ENCODE results near the gene N4BP3.
A peak's percentile ranks its signal among the peaks of the same experiment; 100 is the strongest.
"Not testable (repeated sequence)": the region's sequence is repeated elsewhere in the genome, so short reads cannot be mapped to it uniquely, and the experiment has no call there.

N4BP3 gene

DNA sequence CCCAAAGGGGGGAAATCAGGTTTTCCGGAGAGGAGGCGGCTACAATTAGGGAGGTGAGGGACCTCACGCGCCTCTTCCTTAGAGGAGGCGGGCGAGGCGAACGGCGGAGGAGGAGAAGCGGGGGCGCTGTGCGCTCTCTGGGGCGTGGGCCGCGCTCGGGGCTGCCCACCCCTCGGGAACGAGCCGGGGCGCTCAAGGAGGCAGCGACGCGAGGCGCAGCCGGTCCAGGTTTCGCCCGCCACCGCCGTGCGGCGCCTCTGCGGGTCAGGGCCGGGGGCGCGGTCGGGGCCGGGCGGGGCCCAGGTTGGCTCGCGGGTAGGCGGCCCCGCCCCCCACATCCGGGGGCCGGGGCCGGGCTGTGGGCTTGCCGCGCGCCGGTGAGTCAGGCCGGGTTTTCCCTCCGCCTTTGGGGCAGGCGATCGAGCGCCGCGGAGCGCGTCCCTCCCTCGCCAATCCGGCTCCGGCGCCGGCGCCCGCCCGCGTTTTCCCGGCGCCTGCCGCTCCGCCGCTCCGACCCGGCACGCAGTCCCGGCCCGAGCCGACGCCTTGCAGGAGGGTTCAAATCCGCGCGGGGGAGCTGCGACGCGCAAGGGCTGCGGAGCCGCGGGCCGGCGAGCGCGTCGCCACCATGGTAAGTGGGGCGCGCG lies at the start of gene N4BP3:
Gene N4BP3, plus strand, starts transcription at position 392 of the 647 bp plus-strand sequence. CDS start 6,052 bp downstream, outside the sequence.
- H3K36me3 Mint-ChIP-seq (ENCODE audit: insufficient read depth): peaks cover 22% of the 10 kb centered on the region
- H3K4me1 Mint-ChIP-seq: peaks cover 35% of the 10 kb centered on the region
- peak within 1 kb of the TSS; percentile 90 for H3K27ac Mint-ChIP-seq (ENCODE audit: low read depth)
- peak; percentile 20 for ATAC-seq (replicated peaks; ENCODE audit: extremely low read depth, poor library complexity, severe bottlenecking)
- peak; percentile 65 to 73 for DNase-seq (ENCODE audit: low spot score in 2 of 2)
- no peaks in the 10 kb centered on the region for H3K9me3 Mint-ChIP-seq
- H3K27me3 Mint-ChIP-seq: no peaks in the 10 kb centered on the region
- H3K4me3 Mint-ChIP-seq: peak within 1 kb of the TSS; percentile 92

GRCh38 chr5:178067755-178068154 lies 45.6 kb upstream of the N4BP3 start:
- H3K4me3 Mint-ChIP-seq: no peak overlapping the region
- H3K27ac Mint-ChIP-seq (ENCODE audit: low read depth): no peak overlapping the region
- ATAC-seq (replicated peaks; ENCODE audit: extremely low read depth, poor library complexity, severe bottlenecking): no peak

GRCh38 chr5:178068293-178068692 lies 45.0 kb upstream of the N4BP3 start:
- Mint-ChIP-seq H3K4me3 (no peak overlapping the region), H3K36me3 (ENCODE audit: insufficient read depth) (no peaks in the 10 kb centered on the region), H3K27ac (ENCODE audit: low read depth) (no peak overlapping the region), H3K27me3 (peaks cover 13% of the 10 kb centered on the region), H3K9me3 (no peaks in the 10 kb centered on the region), H3K4me1 (no peaks in the 10 kb centered on the region)
- DNase-seq (ENCODE audit: low spot score in 2 of 2): no peak
- ATAC-seq (replicated peaks; ENCODE audit: extremely low read depth, poor library complexity, severe bottlenecking): no peak

More at GRCh38 chr5:178067755-178068154, 45.6 kb upstream of the N4BP3 start:
- H3K9me3 Mint-ChIP-seq: no peaks in the 10 kb centered on the region
- no peak for DNase-seq (ENCODE audit: low spot score in 2 of 2)
- H3K36me3 Mint-ChIP-seq (ENCODE audit: insufficient read depth): no peaks in the 10 kb centered on the region
- H3K27me3 Mint-ChIP-seq: peaks cover 13% of the 10 kb centered on the region
- H3K4me1 Mint-ChIP-seq: no peaks in the 10 kb centered on the region

DNA sequence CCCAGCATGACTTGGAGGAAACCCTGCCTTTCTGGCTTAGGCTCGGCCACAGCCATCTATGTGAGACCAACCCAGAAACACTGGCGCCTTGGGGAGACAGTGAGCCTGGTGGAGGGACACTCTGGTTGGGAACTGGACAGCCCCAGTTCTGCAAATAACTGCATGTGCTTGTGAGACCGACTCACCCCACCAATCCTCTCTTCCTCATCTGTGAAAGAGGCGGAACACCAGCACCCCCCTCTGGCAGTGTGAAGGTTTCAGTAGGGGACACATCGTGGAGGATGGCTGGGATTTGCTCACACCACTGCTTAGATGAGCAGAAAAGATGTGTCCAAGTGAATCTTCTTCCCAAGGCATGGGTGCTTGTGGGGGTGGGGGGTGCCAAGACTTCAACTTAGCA lies 43.4 kb upstream of the N4BP3 start:
- Mint-ChIP-seq H3K4me3 (no peak overlapping the region), H3K36me3 (ENCODE audit: insufficient read depth) (no peaks in the 10 kb centered on the region), H3K27ac (ENCODE audit: low read depth) (no peak overlapping the region), H3K4me1 (no peaks in the 10 kb centered on the region), H3K27me3 (peaks cover 23% of the 10 kb centered on the region), H3K9me3 (no peaks in the 10 kb centered on the region)
- DNase-seq (ENCODE audit: low spot score in 2 of 2) (no peak), ATAC-seq (replicated peaks; ENCODE audit: extremely low read depth, poor library complexity, severe bottlenecking) (no peak)

DNA sequence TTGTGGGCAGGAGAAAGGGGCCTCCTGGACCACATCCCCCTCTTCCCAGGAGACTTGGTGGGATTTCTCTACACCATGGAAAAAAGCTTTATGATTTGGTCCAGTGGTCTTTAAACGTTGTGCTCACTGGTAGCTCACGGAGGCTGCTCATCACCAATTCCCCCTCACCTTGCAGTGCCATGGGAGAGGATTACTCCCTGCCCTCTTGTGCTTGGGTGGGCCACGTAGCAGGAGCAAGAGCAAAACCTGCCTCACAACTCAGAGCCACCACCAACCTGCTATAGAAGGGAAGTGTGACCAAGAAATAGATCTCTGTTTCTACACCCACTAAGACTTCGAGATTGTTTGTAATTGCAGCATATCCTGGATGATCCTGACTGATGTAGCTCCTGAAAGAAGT lies 42.2 kb upstream of the N4BP3 start:
- no peak for DNase-seq (ENCODE audit: low spot score in 2 of 2)
- H3K4me1 Mint-ChIP-seq: no peaks in the 10 kb centered on the region
- H3K4me3 Mint-ChIP-seq: no peak overlapping the region
- ATAC-seq (replicated peaks; ENCODE audit: extremely low read depth, poor library complexity, severe bottlenecking): no peak
- H3K9me3 Mint-ChIP-seq: no peaks in the 10 kb centered on the region
- no peak overlapping the region for H3K27ac Mint-ChIP-seq (ENCODE audit: low read depth)
- no peaks in the 10 kb centered on the region for H3K36me3 Mint-ChIP-seq (ENCODE audit: insufficient read depth)
- H3K27me3 Mint-ChIP-seq: peaks cover 25% of the 10 kb centered on the region

DNA sequence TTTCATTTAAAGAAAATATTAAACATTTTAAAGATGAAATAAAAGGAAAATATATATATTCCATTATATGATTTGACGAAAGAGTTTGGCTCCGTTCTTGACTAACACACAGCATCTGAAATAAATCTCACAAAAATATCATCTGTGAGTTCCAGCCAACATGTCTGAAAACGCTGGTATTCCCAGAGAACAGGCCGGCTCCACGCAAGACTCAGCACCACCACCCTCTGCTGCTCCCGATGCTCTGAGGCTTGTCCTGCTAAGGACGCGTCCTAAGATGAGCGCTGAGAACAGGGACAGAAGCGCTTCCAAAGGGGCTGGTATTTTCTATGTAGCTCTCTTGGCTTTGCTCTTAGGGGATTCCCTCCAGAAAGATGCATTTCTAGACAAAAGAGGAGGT lies 40.6 kb upstream of the N4BP3 start:
- Mint-ChIP-seq H3K4me3 (no peak overlapping the region), H3K27me3 (peaks cover 17% of the 10 kb centered on the region), H3K27ac (ENCODE audit: low read depth) (no peak overlapping the region), H3K9me3 (no peaks in the 10 kb centered on the region), H3K36me3 (ENCODE audit: insufficient read depth) (no peaks in the 10 kb centered on the region), H3K4me1 (no peaks in the 10 kb centered on the region)
- DNase-seq (ENCODE audit: low spot score in 2 of 2): no peak
- ATAC-seq (replicated peaks; ENCODE audit: extremely low read depth, poor library complexity, severe bottlenecking): no peak

DNA sequence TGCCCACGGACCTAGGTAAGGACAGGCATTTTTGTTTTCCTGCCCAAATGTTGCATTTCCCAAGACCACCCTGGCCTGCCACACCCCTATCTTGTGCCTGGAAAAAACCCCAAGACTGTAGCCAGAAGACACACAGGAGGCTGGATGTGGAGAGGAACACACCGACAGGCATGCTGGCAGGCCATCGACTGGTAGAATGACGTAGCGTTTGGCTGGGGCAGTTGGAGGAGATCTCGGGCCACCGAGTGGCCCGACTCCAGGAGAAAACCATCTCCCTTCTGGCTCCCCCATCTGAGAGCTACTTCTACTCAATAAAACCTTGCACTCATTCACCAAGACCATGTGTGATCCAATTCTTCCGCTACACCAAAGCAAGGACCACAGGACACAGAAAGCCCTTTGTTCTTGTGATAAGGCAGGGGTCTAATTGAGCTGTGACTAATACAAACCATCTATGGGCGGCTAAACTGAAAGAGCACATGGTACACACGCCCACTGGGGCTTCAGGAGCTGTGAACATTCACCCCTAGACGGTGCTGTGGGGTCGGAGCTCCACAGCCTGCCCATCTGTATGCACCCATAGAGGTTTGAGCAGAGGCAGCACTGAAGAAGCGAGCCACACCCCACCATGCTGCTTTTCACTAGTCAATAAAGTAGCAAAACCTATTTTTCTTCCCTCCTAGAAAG lies 38.9 kb upstream of the N4BP3 start:
- Mint-ChIP-seq H3K4me3 (no peak overlapping the region), H3K36me3 (ENCODE audit: insufficient read depth) (no peaks in the 10 kb centered on the region), H3K27me3 (peaks cover 17% of the 10 kb centered on the region), H3K4me1 (no peaks in the 10 kb centered on the region), H3K9me3 (no peaks in the 10 kb centered on the region), H3K27ac (ENCODE audit: low read depth) (no peak overlapping the region)
- DNase-seq (ENCODE audit: low spot score in 2 of 2) (no peak), ATAC-seq (replicated peaks; ENCODE audit: extremely low read depth, poor library complexity, severe bottlenecking) (no peak)

- not testable (repeated sequence) for H3K4me3 Mint-ChIP-seq; DNase-seq (ENCODE audit: low spot score in 2 of 2); H3K36me3 Mint-ChIP-seq (ENCODE audit: insufficient read depth); H3K27ac Mint-ChIP-seq (ENCODE audit: low read depth); ATAC-seq (replicated peaks; ENCODE audit: extremely low read depth, poor library complexity, severe bottlenecking); H3K4me1 Mint-ChIP-seq; H3K9me3 Mint-ChIP-seq
- H3K27me3 Mint-ChIP-seq: peaks cover 25% of the 10 kb centered on the region
Observed at GRCh38 chr5:178076965-178077364, 36.4 kb upstream of the N4BP3 start.

DNA sequence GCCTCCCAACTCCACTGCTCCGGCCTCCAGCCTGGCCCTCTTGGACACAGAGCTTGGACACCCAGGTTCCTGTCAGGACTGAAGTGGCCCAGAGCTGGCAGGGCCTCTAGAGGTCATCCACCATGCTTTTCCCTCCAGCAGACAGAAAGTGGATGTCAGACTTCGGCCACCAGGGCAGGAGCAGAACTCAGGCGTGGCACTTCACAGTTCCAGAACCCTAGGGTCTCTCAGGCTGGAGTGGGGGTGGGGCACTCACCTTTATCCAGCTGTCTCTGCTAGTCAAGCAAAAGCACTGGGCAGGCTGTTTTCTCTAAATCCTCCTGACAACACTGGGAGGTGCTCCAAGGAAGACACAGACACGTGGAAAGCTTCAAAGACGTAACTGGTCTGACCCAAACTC lies 35.6 kb upstream of the N4BP3 start:
- Mint-ChIP-seq H3K27me3 (peaks cover 28% of the 10 kb centered on the region), H3K4me3 (no peak overlapping the region), H3K27ac (ENCODE audit: low read depth) (no peak overlapping the region), H3K36me3 (ENCODE audit: insufficient read depth) (no peaks in the 10 kb centered on the region), H3K4me1 (no peaks in the 10 kb centered on the region), H3K9me3 (no peaks in the 10 kb centered on the region)
- DNase-seq (ENCODE audit: low spot score in 2 of 2) (no peak), ATAC-seq (replicated peaks; ENCODE audit: extremely low read depth, poor library complexity, severe bottlenecking) (no peak)

DNA sequence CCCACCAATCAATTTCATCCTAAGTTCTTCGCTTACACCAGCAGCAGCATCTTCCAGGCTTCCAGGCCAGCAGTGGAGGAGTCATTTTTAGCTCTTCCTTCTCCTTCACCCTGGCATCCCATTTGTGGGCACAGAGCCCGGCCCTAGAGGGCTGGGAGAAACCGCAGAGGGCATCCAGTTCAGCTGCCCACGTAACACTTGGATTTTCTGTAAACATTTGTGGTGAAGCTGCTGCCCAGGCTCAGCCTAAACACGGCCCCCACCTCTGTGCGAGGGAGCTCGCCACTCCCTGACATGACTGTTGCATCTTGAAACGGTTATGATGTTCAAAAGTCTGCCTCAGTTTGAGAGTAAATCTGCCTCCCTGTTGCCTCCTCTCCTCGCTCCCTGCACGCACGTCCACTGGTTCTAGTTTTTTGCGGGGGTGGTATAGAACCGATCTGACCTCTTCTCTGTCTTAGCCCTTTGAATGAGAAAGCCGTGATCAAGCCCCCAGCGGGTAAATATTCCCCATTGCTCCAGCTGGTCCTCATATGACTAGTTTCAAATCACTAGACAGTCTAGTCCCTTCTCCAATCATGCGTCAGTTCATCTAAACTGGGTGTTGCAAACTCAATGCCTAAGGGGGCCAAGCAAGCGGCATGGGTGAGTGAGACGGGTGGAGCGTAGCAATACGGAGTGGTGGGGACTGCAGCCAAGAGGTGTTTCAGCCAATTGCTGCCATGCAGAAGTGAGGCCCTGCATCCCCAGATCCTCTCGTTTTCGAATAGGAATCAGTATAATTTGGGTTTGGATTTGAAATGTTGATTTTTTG lies 34.9 kb upstream of the N4BP3 start:
- Mint-ChIP-seq H3K27ac (ENCODE audit: low read depth) (no peak overlapping the region), H3K4me3 (no peak overlapping the region), H3K4me1 (no peaks in the 10 kb centered on the region), H3K27me3 (peaks cover 28% of the 10 kb centered on the region), H3K9me3 (no peaks in the 10 kb centered on the region), H3K36me3 (ENCODE audit: insufficient read depth) (no peaks in the 10 kb centered on the region)
- no peak for DNase-seq (ENCODE audit: low spot score in 2 of 2)
- no peak for ATAC-seq (replicated peaks; ENCODE audit: extremely low read depth, poor library complexity, severe bottlenecking)

DNA sequence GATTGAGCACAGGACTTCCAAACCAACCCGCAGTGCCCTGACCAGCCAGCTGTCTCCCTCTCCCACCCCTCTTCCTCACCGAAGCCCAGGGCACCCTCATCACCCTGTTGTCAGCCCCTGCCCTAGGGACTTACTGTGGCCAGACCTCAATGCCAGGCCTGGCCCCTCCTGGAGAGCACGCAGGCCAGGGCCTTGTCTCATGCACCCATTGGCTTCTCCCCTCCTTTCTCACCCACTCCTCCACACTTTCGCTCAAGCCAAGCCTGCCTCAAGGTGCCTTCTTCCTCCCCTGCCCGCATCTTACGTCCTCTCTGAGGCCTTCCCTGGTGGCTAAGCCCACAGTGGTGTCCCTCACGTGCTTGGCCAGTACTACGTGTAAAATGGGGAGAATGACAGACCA lies 33.3 kb upstream of the N4BP3 start:
- Mint-ChIP-seq H3K27me3 (peaks cover 29% of the 10 kb centered on the region), H3K4me3 (no peak overlapping the region), H3K36me3 (ENCODE audit: insufficient read depth) (no peaks in the 10 kb centered on the region), H3K4me1 (no peaks in the 10 kb centered on the region), H3K9me3 (no peaks in the 10 kb centered on the region), H3K27ac (ENCODE audit: low read depth) (no peak overlapping the region)
- ATAC-seq (replicated peaks; ENCODE audit: extremely low read depth, poor library complexity, severe bottlenecking) (no peak), DNase-seq (ENCODE audit: low spot score in 2 of 2) (no peak)

DNA sequence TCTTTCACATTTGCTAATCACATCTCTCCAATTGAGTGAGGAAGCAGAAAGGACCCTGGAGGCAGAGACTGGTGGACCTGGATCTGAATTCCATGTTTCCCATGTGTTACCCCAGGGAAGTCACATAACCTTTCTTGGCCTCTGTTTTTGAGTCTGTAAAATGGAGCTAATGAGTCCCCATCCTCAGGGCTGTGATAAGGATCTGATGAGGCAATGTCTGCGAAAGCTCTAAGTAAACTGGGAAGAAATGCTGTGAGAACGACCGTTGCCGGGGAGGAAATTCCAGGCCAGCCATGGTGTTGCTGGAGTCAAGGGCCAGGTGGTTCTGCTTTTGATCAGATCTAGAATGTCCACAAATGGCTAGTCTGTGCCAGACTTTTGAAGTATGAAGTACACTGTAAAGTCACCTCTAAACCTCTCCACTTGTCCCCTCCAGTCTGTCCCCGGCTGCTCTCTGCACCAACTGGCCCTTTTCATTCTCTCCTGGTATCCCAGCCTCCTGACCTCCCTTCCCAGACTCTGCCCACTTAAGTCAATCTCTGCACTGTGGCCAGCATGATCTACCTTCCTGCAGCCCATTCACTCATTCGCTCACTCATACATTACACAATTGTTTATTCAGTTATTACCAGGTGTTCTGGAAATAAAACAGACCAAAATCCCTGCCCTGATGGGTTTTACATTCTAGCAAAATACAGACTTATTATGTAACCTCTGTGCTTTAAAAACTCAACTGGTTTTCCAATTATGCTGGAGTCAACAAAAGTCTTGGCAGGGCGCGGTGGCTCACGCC lies 32.5 kb upstream of the N4BP3 start:
- DNase-seq (ENCODE audit: low spot score in 2 of 2): no peak
- Mint-ChIP-seq H3K4me1 (no peaks in the 10 kb centered on the region), H3K27me3 (peaks cover 30% of the 10 kb centered on the region), H3K27ac (ENCODE audit: low read depth) (no peak overlapping the region), H3K36me3 (ENCODE audit: insufficient read depth) (no peaks in the 10 kb centered on the region), H3K9me3 (no peaks in the 10 kb centered on the region), H3K4me3 (no peak overlapping the region)
- no peak for ATAC-seq (replicated peaks; ENCODE audit: extremely low read depth, poor library complexity, severe bottlenecking)

Data from central memory CD8-positive, alpha-beta T cell (primary cell).